Ovary (tissue), 9 donors: ENCODE results near the gene LSS. TPM values are rescaled to one million over a fixed set of nuclear protein-coding genes. Genes with fewer than 3 reads are reported as not detected.

ENCODE experiments used
- DNase-seq, 5 donors: peaks; one replicate each; pipeline ENCODE4 v3.0.0-alpha.2; 2019 to 2020
- H3K27ac ChIP-seq, 2 donors: fragments of 200-600 bp; one replicate each; pipeline versions ENCODE4 v1.5.1 to v1.8.0; 2019 to 2022
- H3K27me3 ChIP-seq: fragments of 200-600 bp; one replicate; pipeline ENCODE4 v1.8.0; 2022
- H3K36me3 ChIP-seq: fragments of 200-600 bp; sonication (generic); one replicate; pipeline ENCODE4 v1.5.1; 2019
- H3K4me1 ChIP-seq: one replicate; pipeline ENCODE4 v1.8.1; 2013; ENCODE audit warnings: mild to moderate bottlenecking, moderate library complexity; ENCODE audit not compliant: insufficient read depth
- H3K4me3 ChIP-seq: fragments of 200-600 bp; sonication (generic); one replicate; pipeline ENCODE4 v1.5.1; 2017
- H3K9me3 ChIP-seq, 2 donors: fragments of 200-600 bp in 1 of 2; sonication (generic) in 1 of 2; one replicate each; pipeline versions ENCODE4 v1.5.1 to v1.8.1; 2013 to 2019; ENCODE audit warnings: mild to moderate bottlenecking in 1 of 2, moderate library complexity in 1 of 2
- EP300 ChIP-seq: sonication (generic); formaldehyde crosslinking; IDR thresholded peaks from one replicate; pipeline ENCODE4 v1.6.1; 2017; ENCODE audit warnings: antibody characterized with exemption
- POLR2A ChIP-seq: fragments of 450-650 bp; IDR thresholded peaks from one replicate; pipeline ENCODE4 v1.6.1; 2017; ENCODE audit warnings: antibody characterized with exemption, mild to moderate bottlenecking, moderate library complexity
- WGBS, 3 donors: extraction: QIAGEN DNeasy Blood & Tissue Kit in 1 of 3; methylation state at CpG; one replicate each; pipeline versions ENCODE4 v1.1.5 to v1.1.7; 2013 to 2017; 5-methylcytosine and 5-hydroxymethylcytosine counted together
- intact Hi-C, 4 donors: fragments of 100-400 bp; cut with DNase I; formaldehyde crosslinking; loops; one replicate each; pipeline versions ENCODE4 v1.11.0 to v1.15.1; 2022 to 2023
- polyA plus RNA-seq, 2 donors: library from polyadenylated mRNA; stranded (reverse); fragments of 200-250 nt in 1 of 2; fragments of 350-450 nt in 1 of 2; fragmentation: Illumina TruSeq in 1 of 2; extraction: RNeasy Lipid Tissue Mini Kit (QIAGEN cat#74804) in 1 of 2; gene quantifications; one replicate each; pipeline ENCODE4 v1.2.3, GENCODE V29; 2013 to 2014
- total RNA-seq, 7 donors: library from RNA; depleted of rRNA in 2 of 7; stranded (reverse); fragments of >200 nt in 2 of 7; fragmentation: NEBNext Ultra II Directional in 3 of 7; extraction: Animal tissue kit (Norgen Biotek cat#: 25700) in 3 of 7; gene quantifications; one replicate each; pipeline versions ENCODE4 v1.1.0 to v1.2.4, GENCODE V29; 2016 to 2023
- TF ChIP-seq, protein P1 (sequence below), 3 donors: fragments of 450-650 bp in 2 of 3; fragments of 200-600 bp in 1 of 3; IDR thresholded peaks; one replicate each; pipeline versions ENCODE4 v1.5.1 to v1.8.0; 2016 to 2022; ENCODE audit warnings: antibody characterized with exemption in 3 of 3, mild to moderate bottlenecking in 1 of 3
- donor health status: DM: no; HTN: no; CAD: no; lungs with moderate emphysema.
- donor health status: DM: no; HTN: no; CAD: no.
- donor health status: Bipolar disorder and iron deficiency.
- donor health status: DM: yes; HTN: yes; CAD: no.
- donor health status: DM: no; HTN: no; CAD: no.
- donor health status: DM: yes; HTN: yes; CAD: no.

Gene LSS
- total and polyA plus RNA-seq, 9 donors: 19.8 to 201 (median 76.0) TPM

- Histone ChIP-seq H3K4me3 (no peak overlapping the region), H3K9me3 (no peaks in the 10 kb centered on the region), H3K27me3 (no peaks in the 10 kb centered on the region), H3K36me3 (no peaks in the 10 kb centered on the region), H3K4me1 (no peaks in the 10 kb centered on the region), H3K27ac (no peak overlapping the region)
- DNase-seq: peak in 3 of 5 donors; percentile 12 to 28 (median 13)
- WGBS, 3 donors: 90 to 93% (median 92%) methylated on average over 10 of the region's 10 CpGs
- TF ChIP-seq EP300 (no peak), POLR2A (no peak)
- TF ChIP-seq, protein P1, sequence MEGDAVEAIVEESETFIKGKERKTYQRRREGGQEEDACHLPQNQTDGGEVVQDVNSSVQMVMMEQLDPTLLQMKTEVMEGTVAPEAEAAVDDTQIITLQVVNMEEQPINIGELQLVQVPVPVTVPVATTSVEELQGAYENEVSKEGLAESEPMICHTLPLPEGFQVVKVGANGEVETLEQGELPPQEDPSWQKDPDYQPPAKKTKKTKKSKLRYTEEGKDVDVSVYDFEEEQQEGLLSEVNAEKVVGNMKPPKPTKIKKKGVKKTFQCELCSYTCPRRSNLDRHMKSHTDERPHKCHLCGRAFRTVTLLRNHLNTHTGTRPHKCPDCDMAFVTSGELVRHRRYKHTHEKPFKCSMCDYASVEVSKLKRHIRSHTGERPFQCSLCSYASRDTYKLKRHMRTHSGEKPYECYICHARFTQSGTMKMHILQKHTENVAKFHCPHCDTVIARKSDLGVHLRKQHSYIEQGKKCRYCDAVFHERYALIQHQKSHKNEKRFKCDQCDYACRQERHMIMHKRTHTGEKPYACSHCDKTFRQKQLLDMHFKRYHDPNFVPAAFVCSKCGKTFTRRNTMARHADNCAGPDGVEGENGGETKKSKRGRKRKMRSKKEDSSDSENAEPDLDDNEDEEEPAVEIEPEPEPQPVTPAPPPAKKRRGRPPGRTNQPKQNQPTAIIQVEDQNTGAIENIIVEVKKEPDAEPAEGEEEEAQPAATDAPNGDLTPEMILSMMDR (IDR thresholded peaks at IDR 0.05): no peak
- intact Hi-C loops: loop anchor here in 1 of 4 donors (10.0 kb wide), 1 partner anchor 66 kb away; the partner anchor contains the start of gene LSS
Observed at GRCh38 chr21:46158666-46159300, 69.8 kb downstream of the LSS start.

GRCh38 chr21:46157987-46158451 lies 70.6 kb downstream of the LSS start:
- no peak overlapping the region for H3K4me3 ChIP-seq
- TF ChIP-seq POLR2A: no peak
- TF ChIP-seq, protein P1 (IDR thresholded peaks at IDR 0.05): no peak
- TF ChIP-seq EP300: no peak
- no peaks in the 10 kb centered on the region for H3K27me3 ChIP-seq
- H3K4me1 ChIP-seq: peaks cover 5% of the 10 kb centered on the region
- peak in 2 of 5 donors; percentile 7 to 26 for DNase-seq
- intact Hi-C loops: loop anchor here in 1 of 4 donors (10.0 kb wide), 1 partner anchor 67 kb away; the partner anchor contains the start of gene LSS
- no peaks in the 10 kb centered on the region for H3K36me3 ChIP-seq
- H3K27ac ChIP-seq: no peak overlapping the region
- 89 to 90% (median 90%) methylated on average over 15 of the region's 15 CpGs for WGBS, 3 donors
- no peaks in the 10 kb centered on the region for H3K9me3 ChIP-seq

- Histone ChIP-seq H3K27ac (no peak overlapping the region), H3K9me3 (no peaks in the 10 kb centered on the region), H3K4me3 (no peak overlapping the region), H3K4me1 (peaks cover 9% of the 10 kb centered on the region), H3K27me3 (no peaks in the 10 kb centered on the region), H3K36me3 (no peaks in the 10 kb centered on the region)
- 84 to 89% (median 87%) methylated on average over 12 of the region's 12 CpGs for WGBS, 3 donors
- TF ChIP-seq EP300: no peak
- TF ChIP-seq, protein P1 (IDR thresholded peaks at IDR 0.05): no peak
- no peak for TF ChIP-seq POLR2A
- peak in 2 of 5 donors; percentile 10 to 12 for DNase-seq
- intact Hi-C loops: loop anchor here in 1 of 4 donors (10.0 kb wide), 1 partner anchor 67 kb away; the partner anchor contains the start of gene LSS
Observed at GRCh38 chr21:46157396-46157986, 71.1 kb downstream of the LSS start.

- Histone ChIP-seq H3K4me1 (peaks cover 9% of the 10 kb centered on the region), H3K4me3 (no peak overlapping the region), H3K27me3 (no peaks in the 10 kb centered on the region), H3K9me3 (no peaks in the 10 kb centered on the region), H3K27ac (no peak overlapping the region), H3K36me3 (no peaks in the 10 kb centered on the region)
- intact Hi-C loops: loop anchor here in 1 of 4 donors (10.0 kb wide), 1 partner anchor 68 kb away; the partner anchor contains the start of gene LSS
- DNase-seq: peak in 1 of 5 donors; percentile 24
- 74 to 79% (median 76%) methylated on average over 10 of the region's 10 CpGs for WGBS, 3 donors
- no peak for TF ChIP-seq EP300
- TF ChIP-seq POLR2A: no peak
- TF ChIP-seq, protein P1 (IDR thresholded peaks at IDR 0.05): no peak
Observed at GRCh38 chr21:46156678-46157077, 71.9 kb downstream of the LSS start.
